ENCODE measurements around the gene SORCS2.

DNA sequence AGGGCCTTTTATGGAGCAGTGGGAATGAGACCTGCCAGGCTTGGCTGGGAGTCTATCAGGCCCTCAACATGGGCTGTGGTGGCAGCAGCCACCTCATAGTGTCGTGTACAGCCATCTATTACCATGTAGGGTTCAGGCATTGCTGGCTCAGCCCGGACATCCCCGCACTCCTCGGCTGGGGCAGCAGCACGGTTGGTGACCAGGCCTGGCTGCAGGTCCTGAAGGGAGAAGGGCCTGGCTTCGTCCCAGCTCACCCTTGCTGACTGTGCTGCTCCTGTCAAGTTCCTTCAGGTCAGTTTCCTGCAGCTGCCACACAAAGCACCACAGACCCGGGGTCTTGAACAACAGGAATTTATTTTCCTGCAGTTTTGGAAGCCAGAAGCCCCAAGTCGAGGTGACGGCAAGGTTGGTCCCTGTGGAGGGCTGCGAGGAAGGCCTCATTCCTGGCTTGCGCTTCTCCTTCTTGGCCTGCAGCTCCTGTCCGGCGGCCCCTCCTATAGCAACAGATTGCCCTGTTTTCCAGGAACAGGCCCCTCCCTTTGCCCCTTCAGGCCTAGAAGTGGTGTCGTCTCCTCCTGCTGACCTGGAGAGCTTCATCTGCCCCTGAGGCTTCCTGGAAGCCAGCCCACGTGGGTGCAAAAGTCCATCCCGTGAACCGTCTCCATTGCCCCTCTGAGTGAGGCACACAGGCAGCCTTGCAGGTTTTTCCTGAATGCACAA lies 25.2 kb upstream of the SORCS2 start:
- TF ChIP-seq CTCF (IDR thresholded peaks at IDR 0.05; ENCODE audit: borderline replicate concordance, extremely low read depth, low read length, poor library complexity, severe bottlenecking): no peak
- TF ChIP-seq EZH2 (IDR thresholded peaks at IDR 0.05; ENCODE audit: borderline replicate concordance, low read depth, low read length, severe bottlenecking): no peak
